HFFc6 (cell line): ENCODE measurements around the gene SETBP1. TPM values are rescaled to one million over a fixed set of nuclear protein-coding genes. Genes with fewer than 3 reads are reported as not detected.

ENCODE experiments used
- DNase-seq: peaks from one replicate; pipeline ENCODE4 v3.0.0-alpha.2; 2018
- H3K27ac Mint-ChIP-seq: 2 replicates; pipeline ENCODE4 v1.8.0; 2020; ENCODE audit warnings: mild to moderate bottlenecking, mixed read lengths
- H3K27me3 Mint-ChIP-seq: 2 replicates; pipeline ENCODE4 v1.8.0; 2021; ENCODE audit warnings: mild to moderate bottlenecking, moderate library complexity, mixed read lengths; ENCODE audit not compliant: insufficient read depth
- H3K36me3 Mint-ChIP-seq: 2 replicates; pipeline ENCODE4 v1.8.0; 2021; ENCODE audit warnings: low read depth, mixed read lengths
- H3K4me1 Mint-ChIP-seq: 2 replicates; pipeline ENCODE4 v1.8.0; 2020; ENCODE audit warnings: low read depth, mixed read lengths
- H3K4me3 Mint-ChIP-seq: 2 replicates; pipeline ENCODE4 v1.8.0; 2020; ENCODE audit warnings: mild to moderate bottlenecking, moderate library complexity, mixed read lengths
- H3K9me3 Mint-ChIP-seq: 2 replicates; pipeline ENCODE4 v1.8.0; 2020; ENCODE audit warnings: mild to moderate bottlenecking, mixed read lengths
- CTCF ChIP-seq: fragments of 200-600 bp; sonication (generic); IDR thresholded peaks from 2 replicates; pipeline ENCODE4 v1.5.0; 2021; ENCODE audit warnings: antibody characterized with exemption, mild to moderate bottlenecking
- total RNA-seq, 6 experiments: library from RNA; stranded (reverse); fragmentation: NEBNext Ultra II Directional; extraction: Animal tissue kit (Norgen Biotek cat#: 25700); gene quantifications; 2 replicates in 1 of 6; 3 replicates in 5 of 6; pipeline ENCODE4 v1.2.3, GENCODE V29; 2021

The SETBP1 gene
- total RNA-seq, 6 experiments from 2014 or later, result 0.03 to 0.40 (median 0.09) TPM

- H3K4me1 Mint-ChIP-seq, result no peaks in the 10 kb centered on the region; the same call in none of the 2 replicates
- H3K27me3 Mint-ChIP-seq, result no peaks in the 10 kb centered on the region; the same call in none of the 2 replicates
- peak; percentile 76 for TF ChIP-seq CTCF
- DNase-seq, result peak; percentile 76
- H3K4me3 Mint-ChIP-seq, result peak overlapping the region; percentile 71
- H3K36me3 Mint-ChIP-seq, result no peaks in the 10 kb centered on the region
- H3K9me3 Mint-ChIP-seq, result no peaks in the 10 kb centered on the region
- no peak overlapping the region for H3K27ac Mint-ChIP-seq
Observed at GRCh38 chr18:44679056-44679913, 1.4 kb upstream of the SETBP1 start.

- H3K27me3 Mint-ChIP-seq, result no peaks in the 10 kb centered on the region; the same call in none of the 2 replicates
- DNase-seq, result no peak
- TF ChIP-seq CTCF, result no peak
- no peak overlapping the region for H3K27ac Mint-ChIP-seq
- no peaks in the 10 kb centered on the region for H3K36me3 Mint-ChIP-seq
- H3K4me1 Mint-ChIP-seq, result no peaks in the 10 kb centered on the region; the same call in none of the 2 replicates
- H3K9me3 Mint-ChIP-seq, result no peaks in the 10 kb centered on the region
- peak overlapping the region; percentile 71 for H3K4me3 Mint-ChIP-seq
Observed at GRCh38 chr18:44679914-44680272, 795 bp upstream of the SETBP1 start.

- Mint-ChIP-seq H3K9me3 (no peaks in the 10 kb centered on the region), H3K27me3 (peaks cover 6% of the 10 kb centered on the region), H3K36me3 (no peaks in the 10 kb centered on the region), H3K27ac (no peak overlapping the region), H3K4me1 (no peaks in the 10 kb centered on the region; the same call in none of the 2 replicates), H3K4me3 (peak overlapping the region; percentile 79)
- TF ChIP-seq CTCF, result no peak
- no peak for DNase-seq
Observed at GRCh38 chr18:44681076-44681970, 635 bp downstream of the SETBP1 start.

GRCh38 chr18:44682201-44682870, 1.6 kb downstream of the SETBP1 start:
- no peak for TF ChIP-seq CTCF
- DNase-seq, result no peak
- peaks cover 7% of the 10 kb centered on the region for H3K27me3 Mint-ChIP-seq
- no peaks in the 10 kb centered on the region; the same call in none of the 2 replicates for H3K4me1 Mint-ChIP-seq
- no peaks in the 10 kb centered on the region for H3K9me3 Mint-ChIP-seq
- H3K4me3 Mint-ChIP-seq, result no peak overlapping the region
- H3K27ac Mint-ChIP-seq, result no peak overlapping the region
- H3K36me3 Mint-ChIP-seq, result no peaks in the 10 kb centered on the region

GRCh38 chr18:44682871-44683221, 2.2 kb downstream of the SETBP1 start:
- Mint-ChIP-seq H3K27ac (no peak overlapping the region), H3K9me3 (no peaks in the 10 kb centered on the region), H3K27me3 (peaks cover 7% of the 10 kb centered on the region), H3K4me1 (no peaks in the 10 kb centered on the region; the same call in none of the 2 replicates), H3K4me3 (no peak overlapping the region), H3K36me3 (no peaks in the 10 kb centered on the region)
- no peak for TF ChIP-seq CTCF
- DNase-seq, result no peak
